Right lobe of liver (tissue), 4 donors: Measurements from ENCODE around the gene GJD3.

Source experiments
- POLR2A ChIP-seq: fragments of 450-650 bp; IDR thresholded peaks from one replicate; pipeline ENCODE4 v1.6.1; 2017; ENCODE audit warnings: antibody characterized with exemption, mild to moderate bottlenecking
- TF ChIP-seq, protein P1 (sequence below), 4 donors: fragments of 200-600 bp in 3 of 4; fragments of 450-650 bp in 1 of 4; IDR thresholded peaks; one replicate each; pipeline versions ENCODE4 v1.5.1 to v1.8.0; 2016 to 2022; ENCODE audit warnings: antibody characterized with exemption in 4 of 4, mild to moderate bottlenecking in 2 of 4
- donor health status: DM: no; HTN: no; CAD: no.
- donor health status: DM: no; HTN: no; CAD: no.
- donor health status: DM: no; HTN: yes; CAD: no.

DNA sequence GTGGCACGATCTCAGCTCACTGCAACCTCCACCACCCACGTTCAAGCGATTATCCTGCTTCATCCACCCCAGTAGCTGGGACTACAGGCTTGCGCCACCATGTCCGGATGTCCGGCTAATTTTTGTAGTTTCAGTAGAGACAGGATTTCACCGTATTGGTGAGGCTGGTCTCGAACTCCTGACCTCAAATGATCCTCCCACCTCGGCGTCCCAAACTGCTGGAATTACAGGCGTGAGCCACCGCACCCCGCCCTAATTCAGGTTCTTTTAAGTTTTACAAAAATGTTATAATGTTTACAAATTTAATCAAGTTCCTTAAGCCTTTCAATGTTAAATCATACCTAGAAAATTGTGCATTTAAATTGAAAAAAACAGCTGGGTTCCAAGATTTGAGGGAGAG, 13.3 kb upstream of the GJD3 start:
- TF ChIP-seq, protein P1, sequence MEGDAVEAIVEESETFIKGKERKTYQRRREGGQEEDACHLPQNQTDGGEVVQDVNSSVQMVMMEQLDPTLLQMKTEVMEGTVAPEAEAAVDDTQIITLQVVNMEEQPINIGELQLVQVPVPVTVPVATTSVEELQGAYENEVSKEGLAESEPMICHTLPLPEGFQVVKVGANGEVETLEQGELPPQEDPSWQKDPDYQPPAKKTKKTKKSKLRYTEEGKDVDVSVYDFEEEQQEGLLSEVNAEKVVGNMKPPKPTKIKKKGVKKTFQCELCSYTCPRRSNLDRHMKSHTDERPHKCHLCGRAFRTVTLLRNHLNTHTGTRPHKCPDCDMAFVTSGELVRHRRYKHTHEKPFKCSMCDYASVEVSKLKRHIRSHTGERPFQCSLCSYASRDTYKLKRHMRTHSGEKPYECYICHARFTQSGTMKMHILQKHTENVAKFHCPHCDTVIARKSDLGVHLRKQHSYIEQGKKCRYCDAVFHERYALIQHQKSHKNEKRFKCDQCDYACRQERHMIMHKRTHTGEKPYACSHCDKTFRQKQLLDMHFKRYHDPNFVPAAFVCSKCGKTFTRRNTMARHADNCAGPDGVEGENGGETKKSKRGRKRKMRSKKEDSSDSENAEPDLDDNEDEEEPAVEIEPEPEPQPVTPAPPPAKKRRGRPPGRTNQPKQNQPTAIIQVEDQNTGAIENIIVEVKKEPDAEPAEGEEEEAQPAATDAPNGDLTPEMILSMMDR (IDR thresholded peaks at IDR 0.05) = no peak
- TF ChIP-seq POLR2A = no peak
